Skeletal muscle tissue (tissue), 4 donors: Measurements from ENCODE around the gene LCN1. TPM values are rescaled to one million over a fixed set of nuclear protein-coding genes. Genes with fewer than 3 reads are reported as not detected.

Experiments
- H3K27ac ChIP-seq: one replicate; pipeline ENCODE4 v1.7.0; 2013; ENCODE audit warnings: mild to moderate bottlenecking, low read depth, low read length, inconsistent platforms
- H3K27me3 ChIP-seq, 3 donors: one replicate each; pipeline ENCODE4 v1.7.0; 2013; ENCODE audit warnings: low read length in 3 of 3; ENCODE audit not compliant: control insufficient read depth in 3 of 3, insufficient read depth in 3 of 3
- H3K36me3 ChIP-seq, 3 donors: one replicate each; pipeline ENCODE4 v1.7.0; 2013; ENCODE audit warnings: low read length in 3 of 3; ENCODE audit not compliant: control insufficient read depth in 3 of 3, insufficient read depth in 3 of 3
- H3K4me1 ChIP-seq, 3 donors: one replicate each; pipeline ENCODE4 v1.7.0; 2013; ENCODE audit warnings: low read length in 3 of 3, mild to moderate bottlenecking in 3 of 3; ENCODE audit not compliant: control insufficient read depth in 3 of 3, insufficient read depth in 3 of 3
- H3K4me3 ChIP-seq, 3 donors: one replicate each; pipeline ENCODE4 v1.7.0; 2013; ENCODE audit warnings: low read length in 3 of 3
- H3K9ac ChIP-seq, 3 donors: one replicate each; pipeline ENCODE4 v1.7.0; 2013; ENCODE audit warnings: low read length in 3 of 3, mild to moderate bottlenecking in 3 of 3, moderate library complexity in 2 of 3, low read depth in 1 of 3
- H3K9me3 ChIP-seq, 3 donors: one replicate each; pipeline ENCODE4 v1.7.0; 2013; ENCODE audit warnings: low read length in 3 of 3; ENCODE audit not compliant: control insufficient read depth in 3 of 3
- total RNA-seq: library from RNA; depleted of rRNA; stranded (reverse); fragments of >200 nt; gene quantifications from one replicate; pipeline ENCODE4 v1.2.3, GENCODE V29; 2014
- donor health status: Osteomylitis.

LCN1 gene
- total RNA-seq, 1 donor from 2014 or later: not detected

- Histone ChIP-seq H3K27ac (no peak overlapping the region), H3K9ac (no peak overlapping the region), H3K4me1 (no peaks in the 10 kb centered on the region), H3K9me3 (no peaks in the 10 kb centered on the region), H3K36me3 (no peaks in the 10 kb centered on the region), H3K27me3 (peaks cover 21 to 43% (median 41%) of the 10 kb centered on the region in 3 donors), H3K4me3 (no peak overlapping the region)
These were observed 44.4 kb downstream of the LCN1 start for GRCh38 chr9:135565636-135566035.

- H3K36me3 ChIP-seq: no peaks in the 10 kb centered on the region
- H3K27me3 ChIP-seq: peaks cover 21 to 36% (median 33%) of the 10 kb centered on the region in 3 donors
- H3K9ac ChIP-seq: no peak overlapping the region
- H3K9me3 ChIP-seq: no peaks in the 10 kb centered on the region
- no peak overlapping the region for H3K4me3 ChIP-seq
- H3K4me1 ChIP-seq: no peaks in the 10 kb centered on the region
- H3K27ac ChIP-seq: no peak overlapping the region
These were observed 45.3 kb downstream of the LCN1 start for GRCh38 chr9:135566552-135566951.

GRCh38 chr9:135567311-135567710 lies 46.1 kb downstream of the LCN1 start:
- no peak overlapping the region for H3K27ac ChIP-seq
- no peak overlapping the region for H3K9ac ChIP-seq
- no peaks in the 10 kb centered on the region for H3K4me1 ChIP-seq
- H3K4me3 ChIP-seq: no peak overlapping the region
- H3K9me3 ChIP-seq: no peaks in the 10 kb centered on the region
- H3K27me3 ChIP-seq: peaks cover 20 to 39% (median 34%) of the 10 kb centered on the region in 3 donors
- H3K36me3 ChIP-seq: no peaks in the 10 kb centered on the region

GRCh38 chr9:135568026-135568425 lies 46.8 kb downstream of the LCN1 start:
- Histone ChIP-seq H3K4me1 (no peaks in the 10 kb centered on the region), H3K27me3 (peaks cover 20 to 34% (median 28%) of the 10 kb centered on the region in 3 donors), H3K9ac (no peak overlapping the region), H3K36me3 (no peaks in the 10 kb centered on the region), H3K4me3 (no peak overlapping the region), H3K9me3 (no peaks in the 10 kb centered on the region), H3K27ac (no peak overlapping the region)

GRCh38 chr9:135570456-135570855 lies 49.2 kb downstream of the LCN1 start:
- Histone ChIP-seq H3K27ac (no peak overlapping the region), H3K36me3 (no peaks in the 10 kb centered on the region), H3K9me3 (no peaks in the 10 kb centered on the region), H3K27me3 (peaks cover 15 to 23% (median 20%) of the 10 kb centered on the region in 3 donors), H3K9ac (no peak overlapping the region), H3K4me3 (no peak overlapping the region), H3K4me1 (no peaks in the 10 kb centered on the region)

- no peaks in the 10 kb centered on the region for H3K9me3 ChIP-seq
- H3K9ac ChIP-seq: no peak overlapping the region
- H3K4me3 ChIP-seq: no peak overlapping the region
- no peaks in the 10 kb centered on the region for H3K4me1 ChIP-seq
- peaks cover 14 to 22% (median 15%) of the 10 kb centered on the region in 3 donors for H3K27me3 ChIP-seq
- H3K36me3 ChIP-seq: no peaks in the 10 kb centered on the region
- H3K27ac ChIP-seq: no peak overlapping the region
These were observed 51.0 kb downstream of the LCN1 start for GRCh38 chr9:135572233-135572632.

GRCh38 chr9:135573124-135573523 lies 51.9 kb downstream of the LCN1 start:
- Histone ChIP-seq H3K9ac (no peak overlapping the region), H3K27ac (no peak overlapping the region), H3K4me3 (no peak overlapping the region), H3K27me3 (peaks cover 14 to 21% (median 16%) of the 10 kb centered on the region in 3 donors), H3K4me1 (no peaks in the 10 kb centered on the region), H3K36me3 (no peaks in the 10 kb centered on the region), H3K9me3 (no peaks in the 10 kb centered on the region)

- H3K4me3 ChIP-seq: no peak overlapping the region
- H3K27me3 ChIP-seq: peaks cover 14 to 21% (median 16%) of the 10 kb centered on the region in 3 donors
- no peaks in the 10 kb centered on the region for H3K9me3 ChIP-seq
- no peak overlapping the region for H3K9ac ChIP-seq
- no peaks in the 10 kb centered on the region for H3K36me3 ChIP-seq
- no peak overlapping the region for H3K27ac ChIP-seq
- H3K4me1 ChIP-seq: no peaks in the 10 kb centered on the region
These were observed 53.1 kb downstream of the LCN1 start for GRCh38 chr9:135574331-135574730.

- no peaks in the 10 kb centered on the region for H3K9me3 ChIP-seq
- no peak overlapping the region for H3K9ac ChIP-seq
- H3K4me1 ChIP-seq: no peaks in the 10 kb centered on the region
- H3K27me3 ChIP-seq: peaks cover 14 to 24% (median 18%) of the 10 kb centered on the region in 3 donors
- H3K36me3 ChIP-seq: no peaks in the 10 kb centered on the region
- H3K4me3 ChIP-seq: no peak overlapping the region
- no peak overlapping the region for H3K27ac ChIP-seq
These were observed 53.7 kb downstream of the LCN1 start for GRCh38 chr9:135574943-135575342.
